HG03066 (cell line): ENCODE results near the gene SHANK2.

ENCODE experiments used
- ATAC-seq: cut with Tn5 transposase; IDR thresholded peaks from one replicate; pipeline ENCODE4 v1.9.1; 2021; ENCODE audit warnings: low read depth; ENCODE audit not compliant: unreplicated experiment

Gene SHANK2

GRCh38 chr11:71203681-71204080, 48.7 kb downstream of the SHANK2 start:
- ATAC-seq, result no peak

GRCh38 chr11:71202966-71203365, 49.4 kb downstream of the SHANK2 start:
- ATAC-seq, result no peak

DNA sequence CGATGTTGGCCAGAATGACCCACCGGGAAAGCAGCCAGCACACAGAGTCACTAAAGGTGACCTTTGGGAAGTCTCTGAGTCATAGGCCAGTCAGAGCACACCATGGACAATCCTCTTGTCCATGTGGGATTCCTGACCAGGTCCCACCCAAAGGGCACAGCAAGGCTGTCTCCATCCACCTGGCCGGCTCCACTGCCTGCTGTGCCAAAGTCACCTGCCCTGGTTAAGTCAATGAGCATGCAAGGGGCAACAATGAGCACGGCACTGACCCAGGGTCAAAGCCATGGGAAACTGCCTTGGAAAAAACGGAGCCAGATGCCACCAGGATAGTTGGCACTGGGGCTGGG, 49.8 kb downstream of the SHANK2 start:
- ATAC-seq, result no peak
